ENCODE data around the gene POLD4. TPM values are rescaled to one million over a fixed set of nuclear protein-coding genes. Genes with fewer than 3 reads are reported as not detected.

Gene POLD4
- total RNA-seq, 4 donors from 2014 or later = 57.4 to 115 (median 87.9) TPM

- peak overlapping the region; percentile 83 to 89 (median 86) for H3K27ac ChIP-seq
- TF ChIP-seq POLR2A (IDR thresholded peaks at IDR 0.05) (no peak), CTCF (IDR thresholded peaks at IDR 0.05 in 4 of 5, conservative IDR thresholded peaks at IDR 0.05 in 1 of 5) (no peak)
- DNase-seq (peak in 1 of 2 donors; percentile 13), ATAC-seq (peak in 1 of 2 donors; percentile 12)
- no peaks in the 10 kb centered on the region for H3K9me3 ChIP-seq
- intact Hi-C loops (cut with DNase I; ENCODE audit: low total_unique reads) = loop anchor here (2.0 to 5.0 kb wide), 2 partner anchors 13 to 37 kb away; partner anchors contain the start of gene GRK2
- H3K4me3 ChIP-seq = peak overlapping the region; percentile 76 to 94 (median 90)
- peaks cover 20 to 25% of the 10 kb centered on the region in 2 donors for H3K4me1 ChIP-seq
- peaks cover 0 to 9% of the 10 kb centered on the region in 2 donors for H3K36me3 ChIP-seq
- in situ Hi-C loops (cut with MboI; ENCODE audit: low sequenced_read_pairs in 4 of 4) = no loop called here
- no peaks in the 10 kb centered on the region for H3K27me3 ChIP-seq
Observed at GRCh38 chr11:67303835-67304411, 49.4 kb downstream of the POLD4 start.

DNA sequence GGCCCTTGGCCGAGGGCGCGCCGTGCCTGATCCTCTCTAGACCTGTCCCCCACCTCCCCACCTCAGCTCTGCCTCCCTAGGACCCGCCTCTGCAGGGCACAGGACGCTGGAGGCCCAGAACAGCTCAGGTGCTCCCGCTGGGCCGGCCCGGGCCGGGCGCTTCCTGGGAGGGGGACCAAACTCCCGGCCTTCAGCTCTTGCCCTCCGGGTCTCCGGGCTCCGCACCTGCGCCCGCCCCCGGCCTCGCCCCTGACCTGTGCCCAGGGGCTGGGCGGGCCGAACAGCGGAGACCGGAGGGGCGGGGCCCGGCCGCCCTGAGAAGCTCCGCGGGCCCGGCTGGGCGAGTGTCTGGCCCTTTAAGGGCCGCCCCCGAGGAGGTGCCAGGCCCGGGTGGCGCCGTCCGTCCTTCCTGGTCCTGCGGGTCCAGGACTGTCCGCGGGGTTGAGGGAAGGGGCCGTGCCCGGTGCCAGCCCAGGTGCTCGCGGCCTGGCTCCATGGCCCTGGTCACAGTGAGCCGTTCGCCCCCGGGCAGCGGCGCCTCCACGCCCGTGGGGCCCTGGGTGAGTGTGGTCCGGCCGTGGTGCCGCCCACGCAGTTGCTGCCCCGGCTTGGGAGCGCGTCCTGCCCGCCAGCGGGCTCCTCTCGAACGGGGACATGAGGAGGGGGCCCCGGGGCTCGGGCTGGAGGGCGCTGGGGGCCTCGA is 50.1 kb downstream of the POLD4 start, which contains the start of gene SSH3:
Gene SSH3 (plus strand): TSS at position 399 of the 703 bp plus-strand sequence. CDS start 96 bp downstream, at position 495.
- in situ Hi-C loops (cut with MboI; ENCODE audit: low sequenced_read_pairs in 4 of 4) (no loop called here), intact Hi-C loops (cut with DNase I; ENCODE audit: low total_unique reads) (loop anchor here (2.0 to 5.0 kb wide), 2 partner anchors 14 to 36 kb away; partner anchors contain the start of gene GRK2)
- ATAC-seq = peak; percentile 78 to 80
- DNase-seq = peak; percentile 68 to 75
- H3K27me3 ChIP-seq = no peaks in the 10 kb centered on the region
- H3K4me1 ChIP-seq = peaks cover 20 to 25% of the 10 kb centered on the region in 2 donors
- H3K9me3 ChIP-seq = no peaks in the 10 kb centered on the region
- H3K4me3 ChIP-seq = peak within 1 kb of the TSS; percentile 76 to 94 (median 90)
- no peak for TF ChIP-seq CTCF (IDR thresholded peaks at IDR 0.05 in 4 of 5, conservative IDR thresholded peaks at IDR 0.05 in 1 of 5)
- peak; percentile 60 to 70 for TF ChIP-seq POLR2A (IDR thresholded peaks at IDR 0.05)
- peaks cover 0 to 15% of the 10 kb centered on the region in 2 donors for H3K36me3 ChIP-seq
- H3K27ac ChIP-seq = peak within 1 kb of the TSS; percentile 83 to 89 (median 86)

DNA sequence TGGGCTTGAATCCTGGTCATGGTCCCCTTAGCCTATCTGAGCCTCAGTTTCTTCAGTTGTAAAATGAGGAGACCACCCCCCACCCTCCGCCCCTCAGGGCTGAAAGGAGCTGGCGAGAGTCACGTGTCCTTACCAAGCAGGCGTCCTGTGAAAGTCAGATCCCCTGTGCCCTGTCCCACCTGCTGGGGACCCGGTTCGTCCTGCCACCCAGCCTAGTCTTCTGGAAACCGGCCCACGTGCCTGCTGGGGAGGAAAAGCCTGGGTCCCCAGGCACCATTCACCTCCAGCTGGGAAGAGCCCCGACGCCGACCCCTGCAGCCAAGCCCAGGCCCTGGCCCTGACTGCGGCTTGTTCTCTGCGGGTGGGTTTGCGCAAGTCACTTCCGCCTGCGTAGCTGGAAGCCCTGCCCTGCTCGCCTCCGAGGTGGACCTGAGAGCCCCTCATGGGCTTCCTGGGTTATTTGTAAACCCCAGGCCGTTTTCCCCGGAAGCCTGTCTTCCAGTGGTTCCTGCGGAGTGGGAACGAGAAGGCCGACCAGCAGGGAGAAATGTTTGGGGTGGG is 50.7 kb downstream of the POLD4 start:
- in situ Hi-C loops (cut with MboI; ENCODE audit: low sequenced_read_pairs in 4 of 4) (no loop called here), intact Hi-C loops (cut with DNase I; ENCODE audit: low total_unique reads) (loop anchor here (2.0 to 5.0 kb wide), 2 partner anchors 14 to 35 kb away; partner anchors contain the start of gene GRK2)
- peaks cover 0 to 11% of the 10 kb centered on the region in 2 donors for H3K36me3 ChIP-seq
- TF ChIP-seq CTCF (IDR thresholded peaks at IDR 0.05 in 4 of 5, conservative IDR thresholded peaks at IDR 0.05 in 1 of 5) (no peak), POLR2A (IDR thresholded peaks at IDR 0.05) (no peak)
- H3K4me1 ChIP-seq = peaks cover 20 to 25% of the 10 kb centered on the region in 2 donors
- no peaks in the 10 kb centered on the region for H3K9me3 ChIP-seq
- ATAC-seq = peak; percentile 40 to 52
- H3K27ac ChIP-seq = peak overlapping the region; percentile 83 to 89 (median 86)
- no peaks in the 10 kb centered on the region for H3K27me3 ChIP-seq
- DNase-seq = peak in 1 of 2 donors; percentile 47
- peak overlapping the region; percentile 76 to 94 (median 90) for H3K4me3 ChIP-seq

DNA sequence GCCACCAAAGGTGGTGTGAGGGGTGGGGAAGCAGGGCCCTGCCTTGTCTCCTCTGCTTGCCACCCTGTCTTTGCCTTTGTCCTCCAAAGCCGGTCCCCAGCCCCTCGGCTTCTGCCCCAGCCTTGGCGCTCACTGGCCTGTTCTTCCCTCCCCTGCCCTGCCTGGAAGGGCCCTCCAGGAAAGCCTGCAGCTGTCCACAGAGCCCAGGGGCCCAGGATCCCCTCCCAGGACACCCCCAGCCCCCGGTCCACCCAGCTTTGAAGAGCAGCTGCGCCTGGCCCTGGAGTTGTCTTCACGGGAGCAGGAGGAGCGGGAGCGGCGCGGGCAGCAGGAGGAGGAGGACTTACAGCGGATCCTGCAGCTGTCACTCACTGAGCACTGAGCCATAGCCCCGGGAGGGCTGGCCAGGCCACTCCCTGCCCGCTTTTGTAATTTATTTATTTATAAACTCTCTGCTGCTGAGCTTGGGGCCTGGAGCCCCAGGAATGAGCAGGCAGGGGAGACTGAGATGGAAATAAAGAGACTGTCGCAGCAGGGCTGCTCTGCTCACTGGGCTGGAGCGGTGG is 51.3 kb downstream of the POLD4 start:
- peak overlapping the region; percentile 76 to 94 (median 90) for H3K4me3 ChIP-seq
- TF ChIP-seq POLR2A (IDR thresholded peaks at IDR 0.05) (peak; percentile 60 to 66), CTCF (IDR thresholded peaks at IDR 0.05 in 4 of 5, conservative IDR thresholded peaks at IDR 0.05 in 1 of 5) (no peak)
- H3K36me3 ChIP-seq = peaks cover 0 to 11% of the 10 kb centered on the region in 2 donors
- DNase-seq = peak; percentile 64 to 85
- intact Hi-C loops (cut with DNase I; ENCODE audit: low total_unique reads) (loop anchor here (2.0 to 5.0 kb wide), 2 partner anchors 15 to 35 kb away; partner anchors contain the start of gene GRK2), in situ Hi-C loops (cut with MboI; ENCODE audit: low sequenced_read_pairs in 4 of 4) (no loop called here)
- no peaks in the 10 kb centered on the region for H3K9me3 ChIP-seq
- peak; percentile 70 to 77 for ATAC-seq
- H3K27ac ChIP-seq = peak overlapping the region; percentile 83 to 89 (median 86)
- peaks cover 20 to 25% of the 10 kb centered on the region in 2 donors for H3K4me1 ChIP-seq
- H3K27me3 ChIP-seq = no peaks in the 10 kb centered on the region
